ENCODE measurements around the gene FIZ1. TPM values are rescaled to one million over a fixed set of nuclear protein-coding genes. Genes with fewer than 3 reads are reported as not detected.
A peak's percentile ranks its signal among the peaks of the same experiment; 100 is the strongest.

Gene FIZ1
- total RNA-seq, 1 experiment from 2014 or later: 21.5 TPM

DNA sequence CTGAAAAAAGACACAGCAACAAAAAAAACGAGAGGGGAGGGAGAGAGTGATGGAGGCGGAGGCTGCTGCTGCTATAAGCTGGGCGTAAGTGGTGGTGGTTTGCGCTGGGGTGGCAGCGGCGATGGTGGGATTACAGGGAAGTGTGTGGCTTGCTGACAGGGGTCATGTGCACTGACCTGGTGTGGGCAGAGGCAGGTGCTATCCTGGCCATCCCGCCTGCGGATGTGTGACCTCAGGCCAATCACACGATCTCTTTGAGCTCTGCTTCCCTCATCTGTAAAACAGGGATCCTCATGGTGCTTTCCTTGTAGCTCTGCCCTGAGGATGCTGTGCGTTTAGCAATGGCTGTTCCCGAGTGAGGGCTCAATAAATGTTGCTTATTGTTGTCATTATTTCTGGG, 38.2 kb upstream of the FIZ1 start:
- H3K4me3 Mint-ChIP-seq: peak overlapping the region; percentile 46 to 54; a peak in 3 of 5 replicates
- H3K27ac ChIP-seq (ENCODE audit: insufficient read length, low read depth, low read length): no peak overlapping the region
- no peak overlapping the region for H3K4ac ChIP-seq (ENCODE audit: low read depth, low read length)
- H3K18ac ChIP-seq (ENCODE audit: insufficient read length, low read depth, low read length): no peak overlapping the region
- no CpG with 5 or more reads among the region's 11 CpGs for WGBS (ENCODE audit: extremely low coverage, insufficient read length, low lambda C conversion rate)
- H3K27ac Mint-ChIP-seq: peak overlapping the region in 1 of 3 experiments; percentile 59; a peak in 2 of 7 replicates
- 0 out of 2 replicates have a peak, but pooled peaks cover 2% of the 10 kb centered on the region for H3K4me1 ChIP-seq (ENCODE audit: insufficient read depth, low read length)
- H3K27me3 ChIP-seq (ENCODE audit: insufficient read depth, low read length): no peaks in the 10 kb centered on the region
- H3T11ph ChIP-seq (ENCODE audit: low read length): no peak overlapping the region
- H2AK5ac ChIP-seq (ENCODE audit: insufficient read length, low read length): no peak overlapping the region
- no peak overlapping the region for H4K91ac ChIP-seq (ENCODE audit: insufficient read length, low read depth, low read length)
- no peaks in the 10 kb centered on the region for H3K9me3 ChIP-seq (ENCODE audit: control insufficient read depth, low read depth, low read length)
- no peak overlapping the region for H3K14ac ChIP-seq (ENCODE audit: insufficient read depth, low read length)
- H3K23ac ChIP-seq (ENCODE audit: insufficient read length, low read depth, low read length): no peak overlapping the region
- no peak overlapping the region for H2BK120ac ChIP-seq (ENCODE audit: low read depth, low read length, poor library complexity, severe bottlenecking)
- H2AFZ ChIP-seq (ENCODE audit: low read length): no peak overlapping the region
- H3K9me3 Mint-ChIP-seq: no peaks in the 10 kb centered on the region; a peak in 1 of 5 replicates
- no peak overlapping the region for H4K5ac ChIP-seq (ENCODE audit: insufficient read length, low read depth, low read length)
- no peak overlapping the region for H3K9ac ChIP-seq (ENCODE audit: extremely low read depth, insufficient read length, low read length)
- H2BK5ac ChIP-seq (ENCODE audit: insufficient read length, low read length): no peak overlapping the region
- TF ChIP-seq CTCF (conservative IDR thresholded peaks at IDR 0.05): no peak
- H4K20me1 ChIP-seq (ENCODE audit: control insufficient read depth, insufficient read depth, insufficient read length): no peaks in the 10 kb centered on the region
- H4K8ac ChIP-seq (replicated peaks; ENCODE audit: insufficient read length, low read depth, low read length): no peak overlapping the region
- peaks cover 3% of the 10 kb centered on the region; the same call in 1 of the 2 replicates for H3K27me3 Mint-ChIP-seq (ENCODE audit: low read depth)
- peaks cover 28 to 36% of the 10 kb centered on the region in 2 experiments for H3K4me1 Mint-ChIP-seq
- H3K79me2 ChIP-seq (ENCODE audit: insufficient read depth, low read length): peaks cover 10% of the 10 kb centered on the region; the same call in 1 of the 2 replicates
- H2BK20ac ChIP-seq (ENCODE audit: low read depth, low read length, poor library complexity, severe bottlenecking): no peak overlapping the region
- no peak overlapping the region for H2BK15ac ChIP-seq (ENCODE audit: low read depth, low read length)
- peaks cover 10 to 15% (median 14%) of the 10 kb centered on the region in 3 experiments for H3K36me3 Mint-ChIP-seq (ENCODE audit: insufficient read depth in 1 of 3, low read depth in 3 of 3)
- peaks cover 21% of the 10 kb centered on the region for H3K23me2 ChIP-seq (ENCODE audit: insufficient read length, low read depth, low read length, poor library complexity, severe bottlenecking)
- peaks cover 6% of the 10 kb centered on the region for H3K79me1 ChIP-seq (ENCODE audit: insufficient read depth, low read depth, low read length, poor library complexity, severe bottlenecking)
- no peak overlapping the region for H3K56ac ChIP-seq (ENCODE audit: insufficient read length, low read depth, low read length)
- no peak overlapping the region for H3K4me2 ChIP-seq (ENCODE audit: insufficient read depth, insufficient read length, low read length)
- no peak overlapping the region for H2BK12ac ChIP-seq (ENCODE audit: insufficient read length, low read depth, low read length)
- no peak for DNase-seq
